GM18526 (cell line): ENCODE measurements around the gene CDYL.

ENCODE experiments used
- POLR2A ChIP-seq: IDR thresholded peaks from 3 replicates; pipeline ENCODE4 v1.6.1; 2011; ENCODE audit not compliant: insufficient read length; ENCODE audit errors: extremely low read depth

Gene CDYL

GRCh38 chr6:4763921-4764320, 12.3 kb upstream of the CDYL start:
- TF ChIP-seq POLR2A: no peak

DNA sequence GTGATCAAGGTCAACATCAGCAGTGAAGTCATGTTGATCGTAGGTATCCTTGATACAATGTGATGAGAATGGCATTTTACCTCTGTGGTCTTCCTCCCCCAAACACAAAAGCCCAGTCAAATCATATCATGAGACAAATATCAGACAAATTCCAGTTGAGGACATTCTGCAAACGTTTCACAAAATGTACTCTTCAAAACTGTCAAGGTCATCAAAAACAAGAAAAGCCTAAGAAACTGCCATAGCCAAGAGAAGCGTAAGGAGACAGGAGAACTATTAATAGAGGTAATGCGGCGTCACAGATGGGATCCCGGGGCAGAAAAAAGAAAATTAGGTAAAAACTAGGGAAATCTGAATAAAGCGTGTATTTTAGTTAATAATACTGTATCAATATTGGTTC, 7.4 kb upstream of the CDYL start:
- no peak for TF ChIP-seq POLR2A

DNA sequence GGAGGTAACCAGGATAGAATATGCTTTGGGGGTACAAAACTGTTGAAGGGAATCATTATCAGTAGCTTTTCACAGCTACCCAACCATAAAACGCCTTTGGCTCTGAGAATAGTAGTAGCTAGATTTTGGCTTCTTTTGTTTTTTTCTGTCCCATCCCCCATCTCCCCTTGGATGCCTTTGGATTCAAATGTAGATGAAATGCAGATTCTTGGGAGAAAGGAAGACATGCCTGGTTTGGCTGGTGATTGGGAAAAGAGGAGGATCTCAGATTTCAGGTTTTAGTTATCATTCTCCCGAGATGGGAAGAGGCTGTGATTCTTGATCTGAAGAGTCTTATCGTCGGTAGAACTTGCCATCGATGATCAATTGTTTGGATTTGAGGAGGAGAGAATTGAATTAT, 3.5 kb upstream of the CDYL start:
- no peak for TF ChIP-seq POLR2A

DNA sequence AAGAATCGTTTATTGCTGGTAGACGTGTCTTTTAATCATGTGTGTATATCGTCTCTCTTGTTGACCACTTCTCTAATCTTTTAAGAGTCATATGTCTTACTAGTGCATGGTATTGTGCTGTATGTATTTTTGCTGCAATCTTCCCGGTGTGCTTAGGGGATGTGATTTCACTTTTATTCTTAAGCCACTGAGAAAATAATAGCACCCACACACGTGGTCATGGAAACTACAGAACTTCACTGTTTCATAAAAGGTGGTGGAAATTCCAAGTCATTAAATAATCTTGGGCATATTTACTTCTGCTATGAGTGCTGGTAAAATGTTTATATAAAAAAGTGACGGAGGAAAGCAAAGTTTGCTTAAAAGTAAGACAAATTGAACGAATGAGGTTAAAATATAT, 3.0 kb upstream of the CDYL start:
- TF ChIP-seq POLR2A: no peak

DNA sequence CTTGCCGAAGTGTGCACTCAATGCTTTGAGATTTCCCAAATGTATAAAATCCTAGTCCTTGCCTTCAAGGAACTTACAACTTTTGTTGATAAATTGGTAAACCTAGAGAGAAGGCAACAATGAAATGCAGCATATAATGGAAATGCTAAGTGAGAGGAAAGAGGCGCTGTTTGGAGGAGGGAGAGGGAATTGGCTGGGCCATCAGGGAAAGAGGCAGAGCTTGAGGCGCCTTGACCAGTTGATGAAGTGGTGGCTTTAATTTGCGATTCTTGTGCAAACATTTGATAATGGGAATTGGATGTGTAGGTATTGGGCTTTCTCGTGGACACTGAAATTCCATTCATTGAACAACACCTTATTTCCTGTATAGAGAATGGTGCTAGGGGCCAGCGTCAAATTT, 1.9 kb upstream of the CDYL start:
- no peak for TF ChIP-seq POLR2A

DNA sequence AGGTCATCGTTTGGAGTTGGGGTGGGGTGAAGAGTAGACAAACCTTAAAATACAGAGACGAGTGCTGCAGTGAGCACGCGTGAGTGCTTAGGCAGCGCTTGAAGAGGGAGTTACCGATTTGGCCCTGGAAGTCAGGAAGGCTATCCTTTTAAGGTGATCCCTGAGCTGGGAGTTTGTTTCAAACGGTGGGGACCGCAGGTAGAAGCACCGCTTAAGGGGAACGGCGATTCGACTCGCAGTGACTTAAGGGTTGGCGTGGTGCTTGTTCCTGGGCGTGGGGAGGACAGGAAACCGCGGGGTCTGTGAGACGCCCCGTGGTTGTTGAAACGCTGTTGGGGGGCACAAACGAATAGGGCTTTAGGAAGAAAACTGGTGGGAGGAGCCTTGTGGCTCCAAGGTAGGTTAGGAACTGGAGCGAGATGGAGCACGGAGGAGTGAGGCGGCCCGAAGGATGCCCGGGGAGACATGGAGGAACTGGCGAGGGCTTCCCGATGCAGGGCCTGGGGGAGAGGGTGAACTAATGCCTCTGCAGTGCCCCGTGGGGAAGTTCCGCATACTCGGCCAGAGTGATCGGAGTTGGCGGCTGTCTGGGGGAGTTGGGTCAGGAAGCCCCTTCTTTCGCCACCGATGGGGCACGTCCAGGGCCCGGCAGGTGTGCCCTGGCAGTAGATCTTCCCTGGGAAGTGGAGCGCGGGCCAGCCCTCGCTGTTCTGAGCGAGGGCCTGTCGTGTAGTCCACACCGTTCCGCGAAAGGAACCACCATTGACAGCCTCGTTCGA, 1.3 kb upstream of the CDYL start:
- TF ChIP-seq POLR2A: no peak

DNA sequence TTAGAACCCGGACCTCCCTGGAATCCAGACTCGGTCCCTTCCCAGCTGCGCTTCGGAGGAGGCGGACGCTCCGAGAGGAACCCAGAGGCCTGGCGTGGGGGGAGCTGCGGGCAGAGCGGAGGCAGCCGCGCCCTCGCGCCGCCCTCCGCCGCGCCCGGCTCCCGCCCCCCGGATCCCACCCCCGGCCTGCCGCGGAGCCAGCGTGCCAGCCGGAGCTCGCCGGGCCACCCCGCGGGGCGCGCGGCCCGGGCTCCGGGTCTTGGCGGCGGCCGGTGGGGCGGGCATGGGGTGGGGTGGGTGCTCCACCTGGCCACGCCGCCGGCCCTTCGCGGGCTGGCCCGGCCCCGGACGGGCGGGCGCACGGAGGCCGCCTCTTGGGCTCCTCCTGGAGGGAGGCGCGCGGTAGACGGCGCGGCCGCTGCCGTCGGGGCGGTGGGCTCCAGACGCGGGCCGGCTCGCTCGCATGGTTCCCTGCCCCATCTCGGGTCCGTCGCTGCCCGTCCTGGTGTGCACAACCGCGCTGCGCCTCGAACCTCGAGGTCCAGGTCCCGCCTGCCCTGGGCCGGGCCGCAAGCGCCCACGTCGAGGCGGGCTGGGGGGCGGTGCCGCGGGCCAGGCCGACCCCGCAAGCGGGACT, 592 bp upstream of the CDYL start:
- TF ChIP-seq POLR2A: no peak

DNA sequence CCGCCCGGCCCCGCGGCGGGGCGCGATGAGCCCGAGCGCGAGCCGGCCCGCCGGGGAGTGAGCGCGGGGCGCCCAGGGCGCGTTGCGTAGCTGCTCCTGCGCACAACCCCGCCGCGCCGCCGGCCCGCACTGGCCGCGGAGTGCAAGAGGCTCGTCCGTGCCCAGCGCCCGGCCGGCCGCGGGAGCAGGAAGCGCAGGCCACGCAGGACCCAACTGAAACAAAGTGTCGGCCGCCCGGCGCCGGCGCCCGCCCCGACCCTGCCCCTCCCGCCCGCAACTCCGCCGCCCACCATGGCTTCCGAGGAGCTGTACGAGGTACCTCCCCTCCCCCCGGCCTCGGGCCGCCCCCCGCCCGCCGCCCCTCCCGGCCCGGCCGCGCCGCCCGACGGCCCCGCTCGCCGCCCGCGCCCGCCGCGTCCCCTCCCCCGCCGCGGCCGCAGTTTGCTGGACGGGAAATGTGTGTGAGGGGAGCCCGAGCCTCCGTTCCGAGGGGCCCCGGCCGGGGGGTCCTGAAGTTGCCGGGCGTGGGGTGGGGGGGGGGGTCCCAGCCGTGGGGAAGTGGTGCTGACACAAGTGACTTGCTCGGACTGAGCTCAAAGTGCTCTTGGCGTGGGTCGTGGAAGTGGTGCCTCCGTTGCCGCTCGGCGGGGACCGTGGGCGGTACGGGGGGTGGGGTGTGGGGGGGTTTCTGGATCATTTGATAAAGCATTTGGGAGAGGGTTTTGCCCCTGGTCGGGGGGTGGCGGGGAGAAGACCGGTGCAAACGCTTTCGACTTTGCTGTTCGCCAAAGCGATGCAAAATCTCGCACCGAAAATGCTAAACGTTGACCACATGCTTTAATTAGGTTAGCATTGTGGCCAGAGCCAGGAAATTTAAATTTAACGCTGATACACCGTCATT, 539 bp downstream of the CDYL start:
- TF ChIP-seq POLR2A: no peak

DNA sequence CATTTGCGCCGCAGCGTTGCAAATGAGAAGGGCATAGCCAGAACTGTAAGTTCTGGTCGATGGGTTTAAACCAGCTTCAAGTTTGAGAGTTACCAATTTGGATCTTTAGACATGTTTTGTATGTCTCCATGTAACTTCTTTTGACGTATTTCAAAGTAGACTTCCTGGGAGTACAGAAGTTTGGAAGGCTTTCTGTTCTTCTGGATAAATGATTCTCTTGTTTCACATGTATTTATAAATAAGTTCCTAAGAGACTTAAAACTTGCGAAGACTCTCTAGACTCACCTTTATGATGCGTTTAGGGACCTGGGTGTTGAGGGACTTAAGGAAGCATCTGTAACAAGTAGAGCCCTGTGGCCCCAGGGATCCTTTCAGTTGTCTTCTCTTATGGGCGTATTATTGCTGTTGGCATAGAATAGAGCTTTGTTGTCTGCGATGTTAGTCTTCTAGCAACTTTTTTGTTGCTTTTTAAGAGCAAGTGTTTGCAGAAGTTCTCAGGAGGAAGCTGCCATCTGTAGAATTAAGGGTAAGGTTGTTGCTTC, 1.3 kb downstream of the CDYL start:
- TF ChIP-seq POLR2A: no peak

GRCh38 chr6:4778086-4778485, 1.9 kb downstream of the CDYL start:
- TF ChIP-seq POLR2A: no peak

GRCh38 chr6:4780360-4780812, 4.2 kb downstream of the CDYL start:
- TF ChIP-seq POLR2A: no peak

- TF ChIP-seq POLR2A: no peak
Measured at GRCh38 chr6:4781426-4781825, 5.2 kb downstream of the CDYL start.

DNA sequence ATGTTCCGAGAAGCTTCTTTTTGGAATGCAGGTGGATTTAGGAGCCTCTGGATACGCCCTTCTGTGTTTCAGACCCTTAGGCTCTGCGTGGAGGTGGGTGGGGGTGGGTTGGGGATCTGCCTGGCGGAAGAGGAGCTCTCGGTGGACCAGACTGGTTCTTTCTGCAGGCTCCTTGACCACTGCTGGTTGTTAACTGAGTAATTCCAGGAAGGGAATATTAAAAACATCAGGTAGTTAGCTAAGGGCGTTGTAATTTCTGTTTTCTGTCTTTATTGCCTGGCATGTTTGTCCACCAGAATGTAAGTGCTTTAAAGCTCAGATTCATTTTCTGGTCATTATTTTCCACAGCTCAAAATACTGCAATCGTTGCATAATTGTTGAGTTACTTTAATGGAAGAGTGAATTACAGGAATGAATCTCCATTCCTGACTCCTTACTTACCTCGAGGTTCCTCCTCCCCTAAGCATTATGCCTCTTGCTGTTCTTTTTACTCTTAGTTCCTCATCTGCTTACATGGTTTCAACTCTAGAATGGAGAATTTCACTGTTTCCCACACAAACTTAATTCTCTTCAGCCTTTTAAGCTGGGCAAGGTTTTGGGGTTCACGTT, 5.9 kb downstream of the CDYL start:
- TF ChIP-seq POLR2A: no peak

- TF ChIP-seq POLR2A: no peak
Measured at GRCh38 chr6:4786996-4787395, 10.8 kb downstream of the CDYL start.

- TF ChIP-seq POLR2A: no peak
Measured at GRCh38 chr6:4788482-4788881, 12.3 kb downstream of the CDYL start.
